ENCODE results near the gene ZNF407.

Gene ZNF407

DNA sequence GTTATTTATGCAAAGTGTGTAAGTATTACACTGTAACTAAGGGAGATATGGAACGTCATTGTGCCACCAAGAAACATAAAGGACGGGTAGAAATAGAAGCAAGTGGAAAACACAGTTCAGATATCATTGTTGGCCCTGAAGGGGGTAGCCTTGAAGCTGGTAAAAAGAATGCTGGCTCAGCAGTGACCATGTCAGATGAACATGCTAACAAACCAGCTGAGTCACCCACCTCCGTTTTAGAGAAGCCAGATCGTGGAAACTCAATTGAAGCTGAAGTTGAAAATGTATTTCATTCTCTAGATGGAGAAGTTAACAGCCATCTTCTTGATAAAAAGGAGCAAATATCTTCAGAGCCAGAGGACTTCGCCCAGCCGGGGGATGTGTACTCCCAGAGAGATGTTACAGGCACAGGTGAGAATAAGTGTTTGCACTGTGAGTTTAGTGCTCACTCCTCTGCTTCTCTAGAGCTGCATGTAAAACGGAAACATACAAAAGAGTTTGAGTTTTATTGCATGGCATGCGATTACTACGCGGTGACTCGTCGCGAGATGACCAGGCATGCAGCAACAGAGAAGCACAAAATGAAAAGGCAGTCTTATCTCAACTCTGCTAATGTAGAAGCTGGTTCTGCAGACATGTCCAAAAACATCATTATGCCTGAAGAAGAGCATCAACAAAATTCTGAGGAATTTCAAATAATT, 36.1 kb downstream of the ZNF407 start:
- TF ChIP-seq, protein P1, sequence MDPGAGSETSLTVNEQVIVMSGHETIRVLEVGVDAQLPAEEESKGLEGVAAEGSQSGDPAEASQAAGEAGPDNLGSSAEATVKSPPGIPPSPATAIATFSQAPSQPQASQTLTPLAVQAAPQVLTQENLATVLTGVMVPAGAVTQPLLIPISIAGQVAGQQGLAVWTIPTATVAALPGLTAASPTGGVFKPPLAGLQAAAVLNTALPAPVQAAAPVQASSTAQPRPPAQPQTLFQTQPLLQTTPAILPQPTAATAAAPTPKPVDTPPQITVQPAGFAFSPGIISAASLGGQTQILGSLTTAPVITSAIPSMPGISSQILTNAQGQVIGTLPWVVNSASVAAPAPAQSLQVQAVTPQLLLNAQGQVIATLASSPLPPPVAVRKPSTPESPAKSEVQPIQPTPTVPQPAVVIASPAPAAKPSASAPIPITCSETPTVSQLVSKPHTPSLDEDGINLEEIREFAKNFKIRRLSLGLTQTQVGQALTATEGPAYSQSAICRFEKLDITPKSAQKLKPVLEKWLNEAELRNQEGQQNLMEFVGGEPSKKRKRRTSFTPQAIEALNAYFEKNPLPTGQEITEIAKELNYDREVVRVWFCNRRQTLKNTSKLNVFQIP (CRISPR knock-in tag; IDR thresholded peaks at IDR 0.05; ENCODE audit: borderline replicate concordance, low read depth) = no peak
- TF ChIP-seq OSR1 (CRISPR knock-in tag; IDR thresholded peaks at IDR 0.05) (no peak), GLIS3 (CRISPR knock-in tag; IDR thresholded peaks at IDR 0.05) (no peak), PPARA (CRISPR knock-in tag; IDR thresholded peaks at IDR 0.05; ENCODE audit: borderline replicate concordance) (no peak), ZC3H10 (CRISPR knock-in tag; IDR thresholded peaks at IDR 0.05) (no peak), TCF4 (CRISPR knock-in tag; IDR thresholded peaks at IDR 0.05; ENCODE audit: borderline replicate concordance) (no peak), ZNF565 (CRISPR knock-in tag; conservative IDR thresholded peaks at IDR 0.05; ENCODE audit: low read depth) (no peak), ISL1 (CRISPR knock-in tag; IDR thresholded peaks at IDR 0.05) (no peak), ZNF8 (CRISPR knock-in tag; IDR thresholded peaks at IDR 0.05) (no peak), SNAI2 (CRISPR knock-in tag; IDR thresholded peaks at IDR 0.05) (no peak), BACH2 (CRISPR knock-in tag; IDR thresholded peaks at IDR 0.05; ENCODE audit: borderline replicate concordance) (no peak), ZNF70 (CRISPR knock-in tag; IDR thresholded peaks at IDR 0.05) (no peak)
- TF ChIP-seq, protein P2, sequence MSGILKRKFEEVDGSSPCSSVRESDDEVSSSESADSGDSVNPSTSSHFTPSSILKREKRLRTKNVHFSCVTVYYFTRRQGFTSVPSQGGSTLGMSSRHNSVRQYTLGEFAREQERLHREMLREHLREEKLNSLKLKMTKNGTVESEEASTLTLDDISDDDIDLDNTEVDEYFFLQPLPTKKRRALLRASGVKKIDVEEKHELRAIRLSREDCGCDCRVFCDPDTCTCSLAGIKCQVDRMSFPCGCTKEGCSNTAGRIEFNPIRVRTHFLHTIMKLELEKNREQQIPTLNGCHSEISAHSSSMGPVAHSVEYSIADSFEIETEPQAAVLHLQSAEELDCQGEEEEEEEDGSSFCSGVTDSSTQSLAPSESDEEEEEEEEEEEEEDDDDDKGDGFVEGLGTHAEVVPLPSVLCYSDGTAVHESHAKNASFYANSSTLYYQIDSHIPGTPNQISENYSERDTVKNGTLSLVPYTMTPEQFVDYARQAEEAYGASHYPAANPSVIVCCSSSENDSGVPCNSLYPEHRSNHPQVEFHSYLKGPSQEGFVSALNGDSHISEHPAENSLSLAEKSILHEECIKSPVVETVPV (CRISPR knock-in tag; IDR thresholded peaks at IDR 0.05) = no peak
- TF ChIP-seq, protein P3, sequence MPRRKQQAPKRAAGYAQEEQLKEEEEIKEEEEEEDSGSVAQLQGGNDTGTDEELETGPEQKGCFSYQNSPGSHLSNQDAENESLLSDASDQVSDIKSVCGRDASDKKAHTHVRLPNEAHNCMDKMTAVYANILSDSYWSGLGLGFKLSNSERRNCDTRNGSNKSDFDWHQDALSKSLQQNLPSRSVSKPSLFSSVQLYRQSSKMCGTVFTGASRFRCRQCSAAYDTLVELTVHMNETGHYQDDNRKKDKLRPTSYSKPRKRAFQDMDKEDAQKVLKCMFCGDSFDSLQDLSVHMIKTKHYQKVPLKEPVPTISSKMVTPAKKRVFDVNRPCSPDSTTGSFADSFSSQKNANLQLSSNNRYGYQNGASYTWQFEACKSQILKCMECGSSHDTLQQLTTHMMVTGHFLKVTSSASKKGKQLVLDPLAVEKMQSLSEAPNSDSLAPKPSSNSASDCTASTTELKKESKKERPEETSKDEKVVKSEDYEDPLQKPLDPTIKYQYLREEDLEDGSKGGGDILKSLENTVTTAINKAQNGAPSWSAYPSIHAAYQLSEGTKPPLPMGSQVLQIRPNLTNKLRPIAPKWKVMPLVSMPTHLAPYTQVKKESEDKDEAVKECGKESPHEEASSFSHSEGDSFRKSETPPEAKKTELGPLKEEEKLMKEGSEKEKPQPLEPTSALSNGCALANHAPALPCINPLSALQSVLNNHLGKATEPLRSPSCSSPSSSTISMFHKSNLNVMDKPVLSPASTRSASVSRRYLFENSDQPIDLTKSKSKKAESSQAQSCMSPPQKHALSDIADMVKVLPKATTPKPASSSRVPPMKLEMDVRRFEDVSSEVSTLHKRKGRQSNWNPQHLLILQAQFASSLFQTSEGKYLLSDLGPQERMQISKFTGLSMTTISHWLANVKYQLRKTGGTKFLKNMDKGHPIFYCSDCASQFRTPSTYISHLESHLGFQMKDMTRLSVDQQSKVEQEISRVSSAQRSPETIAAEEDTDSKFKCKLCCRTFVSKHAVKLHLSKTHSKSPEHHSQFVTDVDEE (CRISPR knock-in tag; IDR thresholded peaks at IDR 0.05) = no peak
- no peak for ATAC-seq

DNA sequence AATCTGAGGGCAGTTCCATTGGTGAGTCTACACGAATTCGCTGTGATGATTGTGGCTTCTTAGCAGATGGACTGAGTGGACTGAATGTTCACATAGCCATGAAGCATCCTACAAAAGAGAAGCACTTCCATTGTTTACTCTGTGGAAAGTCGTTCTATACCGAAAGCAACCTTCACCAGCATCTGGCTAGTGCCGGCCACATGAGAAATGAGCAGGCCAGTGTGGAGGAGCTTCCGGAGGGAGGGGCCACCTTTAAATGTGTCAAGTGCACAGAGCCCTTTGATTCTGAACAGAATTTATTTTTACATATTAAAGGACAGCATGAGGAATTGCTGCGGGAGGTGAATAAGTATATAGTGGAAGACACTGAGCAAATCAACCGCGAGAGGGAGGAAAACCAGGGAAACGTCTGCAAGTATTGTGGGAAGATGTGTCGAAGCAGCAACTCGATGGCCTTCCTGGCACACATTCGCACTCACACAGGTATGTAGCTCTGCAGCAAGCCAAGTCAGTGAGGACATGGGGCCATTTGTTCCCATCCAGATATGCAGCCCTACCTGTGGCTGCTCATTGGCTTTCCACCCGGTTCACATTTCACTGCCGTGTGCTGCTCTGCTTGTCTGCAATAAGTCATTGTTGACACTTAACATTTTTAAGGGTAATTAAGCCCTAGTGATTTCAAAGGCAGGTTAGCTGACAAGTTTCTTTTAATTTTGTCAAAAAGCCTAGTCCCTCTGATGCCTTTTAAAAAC, 37.7 kb downstream of the ZNF407 start:
- TF ChIP-seq, protein P2 (CRISPR knock-in tag; IDR thresholded peaks at IDR 0.05) = no peak
- TF ChIP-seq BACH2 (CRISPR knock-in tag; IDR thresholded peaks at IDR 0.05; ENCODE audit: borderline replicate concordance) = no peak
- TF ChIP-seq TCF4 (CRISPR knock-in tag; IDR thresholded peaks at IDR 0.05; ENCODE audit: borderline replicate concordance) = no peak
- TF ChIP-seq, protein P4, sequence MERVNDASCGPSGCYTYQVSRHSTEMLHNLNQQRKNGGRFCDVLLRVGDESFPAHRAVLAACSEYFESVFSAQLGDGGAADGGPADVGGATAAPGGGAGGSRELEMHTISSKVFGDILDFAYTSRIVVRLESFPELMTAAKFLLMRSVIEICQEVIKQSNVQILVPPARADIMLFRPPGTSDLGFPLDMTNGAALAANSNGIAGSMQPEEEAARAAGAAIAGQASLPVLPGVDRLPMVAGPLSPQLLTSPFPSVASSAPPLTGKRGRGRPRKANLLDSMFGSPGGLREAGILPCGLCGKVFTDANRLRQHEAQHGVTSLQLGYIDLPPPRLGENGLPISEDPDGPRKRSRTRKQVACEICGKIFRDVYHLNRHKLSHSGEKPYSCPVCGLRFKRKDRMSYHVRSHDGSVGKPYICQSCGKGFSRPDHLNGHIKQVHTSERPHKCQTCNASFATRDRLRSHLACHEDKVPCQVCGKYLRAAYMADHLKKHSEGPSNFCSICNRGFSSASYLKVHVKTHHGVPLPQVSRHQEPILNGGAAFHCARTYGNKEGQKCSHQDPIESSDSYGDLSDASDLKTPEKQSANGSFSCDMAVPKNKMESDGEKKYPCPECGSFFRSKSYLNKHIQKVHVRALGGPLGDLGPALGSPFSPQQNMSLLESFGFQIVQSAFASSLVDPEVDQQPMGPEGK (CRISPR knock-in tag; IDR thresholded peaks at IDR 0.05; ENCODE audit: borderline replicate concordance) = no peak
- TF ChIP-seq, protein P5, sequence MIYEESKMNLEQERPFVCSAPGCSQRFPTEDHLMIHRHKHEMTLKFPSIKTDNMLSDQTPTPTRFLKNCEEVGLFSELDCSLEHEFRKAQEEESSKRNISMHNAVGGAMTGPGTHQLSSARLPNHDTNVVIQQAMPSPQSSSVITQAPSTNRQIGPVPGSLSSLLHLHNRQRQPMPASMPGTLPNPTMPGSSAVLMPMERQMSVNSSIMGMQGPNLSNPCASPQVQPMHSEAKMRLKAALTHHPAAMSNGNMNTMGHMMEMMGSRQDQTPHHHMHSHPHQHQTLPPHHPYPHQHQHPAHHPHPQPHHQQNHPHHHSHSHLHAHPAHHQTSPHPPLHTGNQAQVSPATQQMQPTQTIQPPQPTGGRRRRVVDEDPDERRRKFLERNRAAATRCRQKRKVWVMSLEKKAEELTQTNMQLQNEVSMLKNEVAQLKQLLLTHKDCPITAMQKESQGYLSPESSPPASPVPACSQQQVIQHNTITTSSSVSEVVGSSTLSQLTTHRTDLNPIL (CRISPR knock-in tag; IDR thresholded peaks at IDR 0.05; ENCODE audit: low read depth) = no peak
- TF ChIP-seq ZFP30 (CRISPR knock-in tag; IDR thresholded peaks at IDR 0.05) = no peak
- no peak for TF ChIP-seq ZNF8 (CRISPR knock-in tag; IDR thresholded peaks at IDR 0.05)
- TF ChIP-seq CSDC2 (CRISPR knock-in tag; IDR thresholded peaks at IDR 0.05) = no peak
- no peak for TF ChIP-seq GLIS3 (CRISPR knock-in tag; IDR thresholded peaks at IDR 0.05)
- TF ChIP-seq, protein P1 (CRISPR knock-in tag; IDR thresholded peaks at IDR 0.05; ENCODE audit: borderline replicate concordance, low read depth) = no peak
- no peak for TF ChIP-seq ARNTL (CRISPR knock-in tag; IDR thresholded peaks at IDR 0.05; ENCODE audit: borderline replicate concordance, low read depth)
- TF ChIP-seq ZNF70 (CRISPR knock-in tag; IDR thresholded peaks at IDR 0.05) = no peak
- no peak for TF ChIP-seq ZNF565 (CRISPR knock-in tag; conservative IDR thresholded peaks at IDR 0.05; ENCODE audit: low read depth)
- no peak for TF ChIP-seq OSR1 (CRISPR knock-in tag; IDR thresholded peaks at IDR 0.05)
- no peak for TF ChIP-seq ISL1 (CRISPR knock-in tag; IDR thresholded peaks at IDR 0.05)
- TF ChIP-seq RARB (CRISPR knock-in tag; IDR thresholded peaks at IDR 0.05) = no peak
- no peak for TF ChIP-seq ESRRG (CRISPR knock-in tag; IDR thresholded peaks at IDR 0.05)
- no peak for TF ChIP-seq ZFP3 (CRISPR knock-in tag; IDR thresholded peaks at IDR 0.05)
- TF ChIP-seq ZC3H10 (CRISPR knock-in tag; IDR thresholded peaks at IDR 0.05) = no peak
- no peak for TF ChIP-seq TOX (CRISPR knock-in tag; IDR thresholded peaks at IDR 0.05; ENCODE audit: borderline replicate concordance)
- no peak for ATAC-seq
